Peyer's patch (tissue), 4 donors: ENCODE data around the gene MLXIPL. TPM values are rescaled to one million over a fixed set of nuclear protein-coding genes. Genes with fewer than 3 reads are reported as not detected.
"Not testable (repeated sequence)": the region's sequence is repeated elsewhere in the genome, so short reads cannot be mapped to it uniquely, and the experiment has no call there.

Source experiments
- DNase-seq, 3 donors: peaks; one replicate each; pipeline ENCODE4 v3.0.0-alpha.2; 2017 to 2019
- H3K27ac ChIP-seq, 4 donors: fragments of 200-600 bp; sonication (generic); one replicate each; pipeline ENCODE4 v1.5.1; 2016 to 2019
- H3K27me3 ChIP-seq, 2 donors: fragments of 200-600 bp; sonication (generic); one replicate each; pipeline ENCODE4 v1.5.1; 2019
- H3K36me3 ChIP-seq, 3 donors: fragments of 200-600 bp; sonication (generic); one replicate each; pipeline ENCODE4 v1.5.1; 2016 to 2019
- H3K4me1 ChIP-seq, 4 donors: fragments of 200-600 bp; sonication (generic); one replicate each; pipeline ENCODE4 v1.5.1; 2016 to 2019
- H3K4me3 ChIP-seq, 4 donors: fragments of 200-600 bp; sonication (generic); 1 replicate in 3 of 4; 2 replicates in 1 of 4; pipeline ENCODE4 v1.5.1; 2016 to 2019; ENCODE audit warnings: mild to moderate bottlenecking in 1 of 4
- H3K9me3 ChIP-seq, 4 donors: fragments of 200-600 bp; sonication (generic); one replicate each; pipeline ENCODE4 v1.5.1; 2016 to 2019; ENCODE audit warnings: mild to moderate bottlenecking in 1 of 4
- POLR2A ChIP-seq, 2 donors: fragments of 450-650 bp; IDR thresholded peaks; one replicate each; pipeline ENCODE4 v1.5.1; 2017; ENCODE audit warnings: antibody characterized with exemption in 2 of 2, mild to moderate bottlenecking in 2 of 2, moderate library complexity in 2 of 2
- total RNA-seq, 4 donors: library from RNA; depleted of rRNA; stranded (reverse); fragments of >200 nt; gene quantifications; one replicate each; pipeline ENCODE4 v1.1.0, GENCODE V29; 2016
- TF ChIP-seq, protein P1 (sequence below), 6 experiments: fragments of 450-650 bp in 4 of 6; fragments of 200-600 bp in 2 of 6; sonication (generic) in 1 of 6; IDR thresholded peaks; one replicate each; pipeline ENCODE4 v1.5.1; 2017 to 2019; ENCODE audit warnings: antibody characterized with exemption in 6 of 6, mild to moderate bottlenecking in 3 of 6, moderate library complexity in 1 of 6

Gene MLXIPL
- total RNA-seq, 4 donors from 2014 or later: 114 to 465 (median 293) TPM

DNA sequence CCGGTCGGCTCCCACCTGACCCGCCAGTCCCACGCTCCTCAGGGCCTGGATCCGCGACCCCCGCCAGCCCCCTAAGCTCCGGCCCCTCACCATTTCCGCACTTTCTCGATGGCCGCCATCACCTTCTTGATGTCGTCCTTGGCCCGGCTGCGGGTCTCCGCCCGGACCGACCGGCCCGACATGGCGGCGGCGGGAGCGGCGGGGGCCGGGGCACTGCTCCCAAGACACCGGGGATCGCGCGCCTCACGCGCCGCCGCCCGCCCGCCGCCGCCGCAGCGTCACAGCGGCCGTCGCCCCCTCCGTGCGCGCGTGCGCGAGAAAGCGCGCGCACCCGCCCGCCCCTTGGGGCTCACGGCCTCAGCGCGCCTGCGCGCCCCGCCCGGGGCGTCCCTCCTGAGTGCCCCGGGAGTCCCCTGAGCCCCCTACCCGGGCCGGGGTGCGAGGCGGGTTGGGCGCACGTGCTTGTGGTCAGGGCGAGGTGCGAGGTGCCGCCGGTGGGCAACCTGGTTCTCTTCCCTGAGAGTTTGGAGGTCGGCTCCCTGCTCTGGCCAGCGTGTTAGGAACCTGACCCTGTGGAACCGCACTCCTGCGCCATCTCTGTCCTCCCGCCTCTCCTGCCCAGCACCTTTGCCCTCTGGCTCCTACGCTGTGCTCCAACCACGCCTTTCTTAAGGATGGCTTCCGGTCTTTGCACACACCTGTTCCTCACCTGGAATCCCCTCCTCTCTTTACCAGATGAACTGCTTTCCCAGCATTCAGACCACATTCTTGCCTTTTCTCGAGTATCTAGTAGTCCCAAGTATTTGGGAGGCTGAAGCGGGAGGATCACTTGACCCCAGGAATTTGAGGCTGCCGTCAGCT, 66.7 kb downstream of the MLXIPL start, which contains the start of gene BCL7B:
BCL7B (minus strand) TSS at position 294 of the 861 bp plus-strand sequence; CDS start at position 182, 112 bp downstream.
- Histone ChIP-seq H3K4me3 (peak within 1 kb of the TSS; percentile 70 to 97 (median 88)), H3K27ac (peak within 1 kb of the TSS; percentile 92 to 100 (median 100)), H3K36me3 (peaks cover 0 to 21% (median 0%) of the 10 kb centered on the region in 3 donors), H3K9me3 (no peaks in the 10 kb centered on the region), H3K27me3 (no peaks in the 10 kb centered on the region), H3K4me1 (peaks cover 0 to 33% (median 5%) of the 10 kb centered on the region in 4 donors)
- DNase-seq: peak; percentile 59 to 90 (median 85)
- peak; percentile 79 to 90 for TF ChIP-seq POLR2A (IDR thresholded peaks at IDR 0.05)
- TF ChIP-seq, protein P1, sequence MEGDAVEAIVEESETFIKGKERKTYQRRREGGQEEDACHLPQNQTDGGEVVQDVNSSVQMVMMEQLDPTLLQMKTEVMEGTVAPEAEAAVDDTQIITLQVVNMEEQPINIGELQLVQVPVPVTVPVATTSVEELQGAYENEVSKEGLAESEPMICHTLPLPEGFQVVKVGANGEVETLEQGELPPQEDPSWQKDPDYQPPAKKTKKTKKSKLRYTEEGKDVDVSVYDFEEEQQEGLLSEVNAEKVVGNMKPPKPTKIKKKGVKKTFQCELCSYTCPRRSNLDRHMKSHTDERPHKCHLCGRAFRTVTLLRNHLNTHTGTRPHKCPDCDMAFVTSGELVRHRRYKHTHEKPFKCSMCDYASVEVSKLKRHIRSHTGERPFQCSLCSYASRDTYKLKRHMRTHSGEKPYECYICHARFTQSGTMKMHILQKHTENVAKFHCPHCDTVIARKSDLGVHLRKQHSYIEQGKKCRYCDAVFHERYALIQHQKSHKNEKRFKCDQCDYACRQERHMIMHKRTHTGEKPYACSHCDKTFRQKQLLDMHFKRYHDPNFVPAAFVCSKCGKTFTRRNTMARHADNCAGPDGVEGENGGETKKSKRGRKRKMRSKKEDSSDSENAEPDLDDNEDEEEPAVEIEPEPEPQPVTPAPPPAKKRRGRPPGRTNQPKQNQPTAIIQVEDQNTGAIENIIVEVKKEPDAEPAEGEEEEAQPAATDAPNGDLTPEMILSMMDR (IDR thresholded peaks at IDR 0.05): no peak

GRCh38 chr7:73557108-73557396, 67.3 kb downstream of the MLXIPL start:
- H3K4me1 ChIP-seq: peaks cover 0 to 33% (median 5%) of the 10 kb centered on the region in 4 donors
- no peaks in the 10 kb centered on the region for H3K27me3 ChIP-seq
- peak overlapping the region; percentile 70 to 97 (median 88) for H3K4me3 ChIP-seq

DNA sequence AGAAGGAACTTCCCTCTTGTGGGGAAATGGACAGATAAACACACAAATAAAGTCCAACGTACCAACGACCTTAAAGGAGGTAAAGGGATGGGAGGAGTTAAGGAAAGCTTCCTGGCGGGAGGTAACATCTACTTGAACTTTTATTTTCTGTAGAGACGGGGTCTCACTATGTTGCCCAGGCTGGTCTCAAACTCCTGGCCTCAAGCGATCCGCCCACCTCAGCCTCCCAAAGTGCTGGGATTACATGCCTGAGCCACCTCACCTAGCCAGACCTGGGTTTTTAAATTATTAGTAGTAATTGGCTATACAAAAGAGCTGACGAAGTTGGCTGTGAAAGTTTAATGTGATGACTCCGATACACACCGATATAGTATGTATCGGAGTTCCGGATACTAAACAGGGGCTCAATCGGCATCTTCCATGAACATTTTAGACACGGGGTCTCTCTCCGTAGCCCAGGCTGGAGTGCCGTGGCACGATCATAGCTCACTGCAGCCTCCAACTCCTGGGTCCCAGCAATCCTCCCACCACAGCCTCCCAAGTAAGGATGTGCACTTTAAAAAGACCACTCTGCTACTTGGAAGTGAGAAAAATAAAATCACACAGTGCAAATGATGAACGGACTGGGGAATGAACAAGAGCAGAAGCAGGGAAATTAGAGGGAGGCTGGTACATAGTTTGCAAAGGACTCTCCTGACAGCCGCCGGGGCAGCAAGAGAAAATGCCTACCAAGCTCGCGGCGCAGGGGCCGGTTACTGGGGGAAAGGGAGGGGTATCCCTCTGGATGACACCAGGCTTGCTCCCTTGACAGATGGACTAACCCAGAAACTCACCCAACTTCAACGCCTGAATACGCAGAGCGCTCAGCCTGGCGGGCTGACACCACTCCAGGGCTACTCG, 67.9 kb downstream of the MLXIPL start:
- TF ChIP-seq POLR2A (IDR thresholded peaks at IDR 0.05): peak in 1 of 2 donors; percentile 77
- TF ChIP-seq, protein P1 (IDR thresholded peaks at IDR 0.05): no peak
- H3K9me3 ChIP-seq: no peaks in the 10 kb centered on the region
- peaks cover 0 to 33% (median 5%) of the 10 kb centered on the region in 4 donors for H3K4me1 ChIP-seq
- no peaks in the 10 kb centered on the region for H3K27me3 ChIP-seq
- peak overlapping the region; percentile 92 to 100 (median 100) for H3K27ac ChIP-seq
- no peak for DNase-seq
- H3K4me3 ChIP-seq: peak overlapping the region; percentile 70 to 97 (median 88)
- H3K36me3 ChIP-seq: peaks cover 0 to 33% (median 0%) of the 10 kb centered on the region in 3 donors

More at GRCh38 chr7:73557108-73557396, 67.3 kb downstream of the MLXIPL start:
- peak; percentile 90 to 97 (median 97) for DNase-seq
- no peak for TF ChIP-seq POLR2A (IDR thresholded peaks at IDR 0.05)
- TF ChIP-seq, protein P1 (IDR thresholded peaks at IDR 0.05): no peak
- Histone ChIP-seq H3K9me3 (no peaks in the 10 kb centered on the region), H3K36me3 (peaks cover 0 to 27% (median 0%) of the 10 kb centered on the region in 3 donors), H3K27ac (peak overlapping the region; percentile 92 to 100 (median 100))

DNA sequence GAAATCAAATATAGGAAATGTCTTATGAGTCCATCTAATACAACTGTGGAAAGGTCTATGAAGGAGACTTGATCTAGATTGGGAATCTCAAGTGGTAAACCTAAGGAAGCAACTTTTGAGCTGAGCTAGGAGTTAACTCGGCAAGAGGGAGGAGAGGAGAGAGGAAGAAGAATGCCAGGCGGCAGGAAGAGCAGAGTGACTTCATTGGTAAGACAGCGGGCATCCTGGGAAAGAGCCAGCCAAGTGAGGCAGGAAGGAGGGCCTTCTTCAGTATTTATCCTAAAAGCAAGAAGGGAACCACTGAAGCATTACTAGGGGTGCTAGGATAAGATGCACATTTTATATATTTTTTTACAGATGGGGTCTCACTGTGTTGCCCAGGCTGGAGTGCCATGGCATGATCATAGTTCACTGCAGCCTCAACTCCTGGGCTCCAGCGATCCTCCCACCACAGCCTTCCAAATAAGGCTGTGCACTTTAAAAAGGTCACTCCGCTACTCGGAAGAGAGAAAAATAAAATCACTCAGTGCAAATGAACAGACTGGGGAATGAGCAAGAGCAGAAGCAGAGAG, 68.8 kb downstream of the MLXIPL start:
- DNase-seq: no peak
- Histone ChIP-seq H3K27ac (peak overlapping the region in 3 of 4 donors; percentile 99 to 100 (median 100)), H3K9me3 (no peaks in the 10 kb centered on the region), H3K36me3 (peaks cover 0 to 41% (median 0%) of the 10 kb centered on the region in 3 donors), H3K27me3 (no peaks in the 10 kb centered on the region), H3K4me3 (peak overlapping the region in 2 of 4 donors; percentile 85 to 97), H3K4me1 (peaks cover 0 to 33% (median 5%) of the 10 kb centered on the region in 4 donors)
- TF ChIP-seq POLR2A (IDR thresholded peaks at IDR 0.05): no peak
- TF ChIP-seq, protein P1 (IDR thresholded peaks at IDR 0.05): no peak

DNA sequence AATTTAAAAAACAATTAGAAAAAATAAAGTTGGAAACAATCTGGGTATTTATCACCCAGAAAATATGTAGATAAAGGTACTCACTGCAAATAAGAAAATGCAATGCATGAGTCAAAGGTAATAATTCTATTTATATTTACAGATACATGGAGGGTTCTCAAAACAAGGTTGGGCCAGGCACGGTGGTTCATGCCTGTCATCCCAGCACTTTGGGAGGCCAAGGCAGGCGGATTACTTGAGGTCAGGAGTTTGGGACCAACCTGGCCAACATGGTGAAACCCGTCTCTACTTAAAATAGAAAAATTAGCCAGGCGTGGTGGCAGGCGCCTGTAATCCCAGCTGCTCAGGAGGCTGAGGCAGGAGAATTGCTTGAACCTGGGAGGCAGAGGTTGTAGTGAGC, 74.2 kb downstream of the MLXIPL start:
- not testable (repeated sequence) for H3K27me3 ChIP-seq, H3K27ac ChIP-seq, H3K4me3 ChIP-seq, DNase-seq, H3K9me3 ChIP-seq
- H3K36me3 ChIP-seq: peaks cover 0 to 90% (median 0%) of the 10 kb centered on the region in 3 donors
- H3K4me1 ChIP-seq: peaks cover 0 to 17% (median 0%) of the 10 kb centered on the region in 4 donors
